Right lobe of liver (tissue), 6 donors: ENCODE measurements around the gene RHOD. TPM values are rescaled to one million over a fixed set of nuclear protein-coding genes. Genes with fewer than 3 reads are reported as not detected.

ENCODE experiments used
- ATAC-seq, 4 donors: fragments of 200-7000 bp; cut with Tn5 transposase; one replicate each; pipeline ENCODE4 v1.9.1; 2020; ENCODE audit warnings: mild to moderate bottlenecking in 4 of 4, moderate library complexity in 4 of 4
- DNase-seq, 3 donors: peaks; one replicate each; pipeline ENCODE4 v3.0.0-alpha.2; 2020
- H3K27ac ChIP-seq, 3 donors: fragments of 200-600 bp; one replicate each; pipeline ENCODE4 v1.8.0; 2022
- H3K27me3 ChIP-seq, 2 donors: fragments of 200-600 bp; one replicate each; pipeline ENCODE4 v1.8.0; 2022
- H3K36me3 ChIP-seq, 4 donors: fragments of 200-600 bp; sonication (generic) in 1 of 4; one replicate each; pipeline versions ENCODE4 v1.5.1 to v1.8.0; 2017 to 2022; ENCODE audit warnings: control low read depth in 1 of 4
- H3K4me1 ChIP-seq, 4 donors: fragments of 200-600 bp; sonication (generic) in 1 of 4; one replicate each; pipeline versions ENCODE4 v1.5.1 to v1.8.0; 2017 to 2022; ENCODE audit warnings: control low read depth in 1 of 4
- H3K4me3 ChIP-seq, 3 donors: fragments of 200-600 bp; one replicate each; pipeline ENCODE4 v1.8.0; 2022
- H3K9me3 ChIP-seq, 4 donors: fragments of 200-600 bp; sonication (generic) in 1 of 4; one replicate each; pipeline versions ENCODE4 v1.5.1 to v1.8.0; 2017 to 2022; ENCODE audit warnings: control low read depth in 1 of 4
- CTCF ChIP-seq, 4 donors: fragments of 200-600 bp in 3 of 4; fragments of 450-650 bp in 1 of 4; IDR thresholded peaks; one replicate each; pipeline versions ENCODE4 v1.5.1 to v1.8.0; 2016 to 2022; ENCODE audit warnings: antibody characterized with exemption in 4 of 4, mild to moderate bottlenecking in 2 of 4
- POLR2A ChIP-seq: fragments of 450-650 bp; IDR thresholded peaks from one replicate; pipeline ENCODE4 v1.6.1; 2017; ENCODE audit warnings: antibody characterized with exemption, mild to moderate bottlenecking
- WGBS: methylation state at CpG from one replicate; pipeline ENCODE4 v1.1.6; 2018; ENCODE audit warnings: low coverage, low lambda C conversion rate; ENCODE audit not compliant: insufficient coverage; ENCODE audit errors: missing lambda C conversion rate; 5-methylcytosine and 5-hydroxymethylcytosine counted together
- intact Hi-C, 2 donors: fragments of 100-400 bp; cut with DNase I; formaldehyde crosslinking; loops; one replicate each; pipeline versions ENCODE4 v1.11.2 to v1.14.1; 2022
- total RNA-seq, 6 experiments: library from RNA; depleted of rRNA in 2 of 6; stranded (reverse); fragments of >200 nt in 2 of 6; fragmentation: NEBNext Ultra II Directional in 3 of 6; extraction: Animal tissue kit (Norgen Biotek cat#: 25700) in 3 of 6; gene quantifications; one replicate each; pipeline versions ENCODE4 v1.1.0 to v1.2.4, GENCODE V29; 2016 to 2023
- donor health status: DM: no; HTN: yes; CAD: no.
- donor health status: DM: no; HTN: no; CAD: no.
- donor health status: DM: no; HTN: no; CAD: no.
- donor health status: DM: no; HTN: yes; CAD: no.
- donor health status: DM: no; HTN: yes; CAD: no.

RHOD gene
- total RNA-seq, 6 experiments from 2014 or later: 17.8 to 106 (median 47.3) TPM

DNA sequence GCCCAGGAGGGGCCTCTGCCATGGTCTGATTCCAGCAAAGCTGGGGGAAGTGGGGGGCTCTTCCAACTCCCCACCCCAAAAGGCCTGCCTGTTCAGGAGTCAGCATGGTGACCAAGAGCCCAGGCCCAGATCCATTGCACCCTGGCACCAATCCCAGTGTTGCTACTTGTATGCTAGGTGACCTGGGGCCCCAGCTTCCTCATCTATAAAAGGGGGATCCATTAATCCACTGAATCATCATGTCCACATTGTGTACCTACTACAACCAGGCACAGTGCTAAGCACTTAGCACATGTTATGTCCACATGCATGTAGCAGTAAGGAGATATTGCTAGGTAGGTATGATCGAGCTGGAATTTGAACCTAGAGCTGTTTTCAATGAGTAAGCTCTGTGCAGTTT, 31.7 kb upstream of the RHOD start:
- no peak for ATAC-seq
- no peak overlapping the region for H3K4me3 ChIP-seq
- H3K9me3 ChIP-seq: no peaks in the 10 kb centered on the region
- no peak for TF ChIP-seq CTCF (IDR thresholded peaks at IDR 0.05)
- no peak for TF ChIP-seq POLR2A
- H3K27ac ChIP-seq: no peak overlapping the region
- H3K36me3 ChIP-seq: no peaks in the 10 kb centered on the region
- no peaks in the 10 kb centered on the region for H3K27me3 ChIP-seq
- DNase-seq: no peak
- 33% methylated on average over 1 of the region's 1 CpG for WGBS
- intact Hi-C loops: no loop called here
- peaks cover 0 to 29% (median 9%) of the 10 kb centered on the region in 4 donors for H3K4me1 ChIP-seq

GRCh38 chr11:67025750-67026149, 30.9 kb upstream of the RHOD start:
- TF ChIP-seq CTCF (IDR thresholded peaks at IDR 0.05) (no peak), POLR2A (no peak)
- H3K36me3 ChIP-seq: no peaks in the 10 kb centered on the region
- 94% methylated on average over 3 of the region's 8 CpGs for WGBS
- no peaks in the 10 kb centered on the region for H3K27me3 ChIP-seq
- H3K4me1 ChIP-seq: peaks cover 0 to 29% (median 9%) of the 10 kb centered on the region in 4 donors
- ATAC-seq: no peak
- no peak for DNase-seq
- intact Hi-C loops: no loop called here
- no peak overlapping the region for H3K4me3 ChIP-seq
- no peaks in the 10 kb centered on the region for H3K9me3 ChIP-seq
- no peak overlapping the region for H3K27ac ChIP-seq

GRCh38 chr11:67026941-67027340, 29.7 kb upstream of the RHOD start:
- no peak for ATAC-seq
- H3K27ac ChIP-seq: peak overlapping the region in 1 of 3 donors; percentile 16

DNA sequence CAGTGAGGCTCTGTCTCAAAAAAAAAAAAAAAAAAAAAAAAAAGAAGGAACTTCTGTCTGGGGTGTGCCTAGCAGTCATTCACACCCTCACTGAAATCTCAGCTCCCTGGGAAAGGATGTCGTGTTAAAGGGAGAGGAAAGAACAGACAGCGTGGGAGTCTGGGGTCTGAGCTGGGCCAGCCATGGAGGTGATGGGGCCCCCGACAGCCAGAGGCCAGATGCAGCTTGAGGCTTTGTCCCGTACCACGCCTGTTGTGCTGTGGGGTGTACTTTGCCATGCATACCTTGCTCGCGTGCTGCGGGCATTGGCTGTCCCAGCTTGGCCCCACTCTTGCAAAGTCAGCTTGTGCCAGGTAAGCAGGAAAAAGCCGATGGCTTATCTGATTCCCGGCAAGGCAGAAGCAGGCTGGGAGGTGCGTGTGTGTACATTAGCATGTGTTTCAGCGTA, 29.1 kb upstream of the RHOD start:
- peak; percentile 75 to 87 (median 84) for ATAC-seq
- Histone ChIP-seq H3K9me3 (no peaks in the 10 kb centered on the region), H3K4me3 (no peak overlapping the region), H3K4me1 (peaks cover 0 to 27% (median 6%) of the 10 kb centered on the region in 4 donors), H3K27ac (peak overlapping the region in 2 of 3 donors; percentile 28 to 52), H3K36me3 (no peaks in the 10 kb centered on the region), H3K27me3 (no peaks in the 10 kb centered on the region)
- WGBS: 9% methylated on average over 5 of the region's 12 CpGs
- DNase-seq: peak; percentile 78 to 87 (median 81)
- TF ChIP-seq CTCF (IDR thresholded peaks at IDR 0.05) (no peak), POLR2A (peak; percentile 54)
- intact Hi-C loops: no loop called here

More at GRCh38 chr11:67026941-67027340, 29.7 kb upstream of the RHOD start:
- DNase-seq: no peak
- Histone ChIP-seq H3K9me3 (no peaks in the 10 kb centered on the region), H3K4me3 (no peak overlapping the region), H3K27me3 (no peaks in the 10 kb centered on the region), H3K4me1 (peaks cover 0 to 29% (median 8%) of the 10 kb centered on the region in 4 donors), H3K36me3 (no peaks in the 10 kb centered on the region)
- no peak for TF ChIP-seq POLR2A
- TF ChIP-seq CTCF (IDR thresholded peaks at IDR 0.05): no peak
- WGBS: 75% methylated on average over 2 of the region's 5 CpGs
- intact Hi-C loops: no loop called here
